RWPE1 (cell line): ENCODE data around the gene CD37.
"Not testable (repeated sequence)": the region's sequence is repeated elsewhere in the genome, so short reads cannot be mapped to it uniquely, and the experiment has no call there.

Experiments
- CTCF ChIA-PET: fragments of 350-600 bp; sonication (Branson Sonifier 250); formaldehyde crosslinking; extraction: SDS; loops from one replicate; lab custom pipeline; 2021; lab: Yijun Ruan, JAX
- POLR2A ChIA-PET: fragments of 400-600 bp; formaldehyde crosslinking; extraction: SDS; loops from one replicate; lab custom pipeline; 2020; ENCODE audit warnings: antibody characterized with exemption; ENCODE audit not compliant: low non-redundant PET; lab: Yijun Ruan, JAX
- DNase-seq: peaks from one replicate; pipeline ENCODE4 v3.0.0; 2012; ENCODE audit warnings: low spot score
- H3K27ac ChIP-seq: fragments of 450-650 bp; 2 replicates; pipeline ENCODE4 v1.5.1; 2017
- CTCF ChIP-seq: fragments of 450-650 bp; conservative IDR thresholded peaks from 2 replicates; pipeline ENCODE4 v1.5.1; 2017; ENCODE audit warnings: low read depth, mild to moderate bottlenecking

CD37 gene

GRCh38 chr19:49335071-49335783 is at the start of gene CD37:
TSS of gene CD37 (plus strand) at chr19:49335406. CDS start at chr19:49335541, 135 bp downstream.
- no peak for TF ChIP-seq CTCF
- H3K27ac ChIP-seq = no peak within 1 kb of the TSS
- no peak for DNase-seq
- POLR2A ChIA-PET = no interaction called here
- CTCF ChIA-PET = interaction anchor here (1.3 kb wide), 1 partner anchor 34 kb away, joined by 3 read pairs; no protein-coding TSS in a partner anchor

- no peak for DNase-seq
- ChIA-PET CTCF (no interaction called here), POLR2A (no interaction called here)
- H3K27ac ChIP-seq = no peak overlapping the region
- no peak for TF ChIP-seq CTCF
Measured at GRCh38 chr19:49287141-49287770, 48.0 kb upstream of the CD37 start.

GRCh38 chr19:49288205-49288604 is 47.0 kb upstream of the CD37 start:
- POLR2A ChIA-PET, DNase-seq: not testable (repeated sequence)
- CTCF ChIA-PET = interaction anchor here (1.0 kb wide), 1 partner anchor 13 kb away, joined by 4 read pairs; no protein-coding TSS in a partner anchor

GRCh38 chr19:49289286-49289685 is 45.9 kb upstream of the CD37 start:
- POLR2A ChIA-PET, H3K27ac ChIP-seq, DNase-seq: not testable (repeated sequence)
- CTCF ChIA-PET = interaction anchor here (1.0 kb wide), 1 partner anchor 12 kb away, joined by 4 read pairs; no protein-coding TSS in a partner anchor

More at GRCh38 chr19:49288205-49288604, 47.0 kb upstream of the CD37 start:
- not testable (repeated sequence) for H3K27ac ChIP-seq

- TF ChIP-seq CTCF = no peak
- no peak for DNase-seq
- ChIA-PET CTCF (interaction anchor here (0.5 kb wide), 1 partner anchor 9 kb away, joined by 3 read pairs; no protein-coding TSS in a partner anchor), POLR2A (no interaction called here)
- no peak overlapping the region for H3K27ac ChIP-seq
Measured at GRCh38 chr19:49290517-49290916, 44.7 kb upstream of the CD37 start.

GRCh38 chr19:49294401-49294800 is 40.8 kb upstream of the CD37 start:
- CTCF ChIA-PET = interaction anchor here (0.6 kb wide), 1 partner anchor 8 kb away, joined by 4 read pairs; no protein-coding TSS in a partner anchor
- no peak for TF ChIP-seq CTCF
- POLR2A ChIA-PET = no interaction called here
- no peak for DNase-seq
- no peak overlapping the region for H3K27ac ChIP-seq

- TF ChIP-seq CTCF = no peak
- no peak for DNase-seq
- POLR2A ChIA-PET = no interaction called here
- no peak overlapping the region for H3K27ac ChIP-seq
- CTCF ChIA-PET = interaction anchor here (0.6 to 0.7 kb wide), 3 partner anchors 33 to 1062 kb away, joined by 3 to 4 read pairs (median 3); no protein-coding TSS in a partner anchor
Measured at GRCh38 chr19:49295208-49295880, 39.9 kb upstream of the CD37 start.
